ENCODE data around the gene GALNT1.

DNA sequence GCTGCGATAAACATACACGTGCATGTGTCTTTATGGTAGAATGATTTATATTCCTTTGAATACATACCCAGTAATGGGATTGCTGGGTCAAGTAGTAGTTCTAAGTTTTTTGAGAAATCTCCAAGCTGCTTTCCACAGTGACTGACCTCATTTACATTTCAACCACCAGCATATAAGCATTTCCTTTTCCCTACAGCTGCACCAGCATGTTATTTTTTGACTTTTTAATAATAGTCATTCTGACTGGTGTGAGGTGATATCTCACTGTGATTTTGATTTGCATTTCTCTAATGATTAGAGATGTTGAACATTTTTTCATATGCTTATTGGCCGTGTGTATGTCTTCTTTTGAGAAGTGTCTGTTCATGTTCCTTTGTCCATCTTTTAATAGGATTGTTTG, 22.8 kb downstream of the GALNT1 start:
- TF ChIP-seq POLR2A (IDR thresholded peaks at IDR 0.05; ENCODE audit: low read length) (no peak), GATA1 (IDR thresholded peaks at IDR 0.05; ENCODE audit: low read depth, low read length) (no peak)

Data from erythroblast (primary cell).